Urinary bladder (tissue), 4 donors: ENCODE measurements around the gene FOXN3. TPM values are rescaled to one million over a fixed set of nuclear protein-coding genes. Genes with fewer than 3 reads are reported as not detected.

Experiments used
- DNase-seq: peaks from one replicate; pipeline ENCODE4 v3.0.0-alpha.2; 2015; ENCODE audit errors: extremely low spot score
- H3K27ac ChIP-seq: one replicate; pipeline ENCODE4 v1.5.1; 2013; ENCODE audit warnings: low read depth, mild to moderate bottlenecking, moderate library complexity
- H3K36me3 ChIP-seq: one replicate; pipeline ENCODE4 v1.6.1; 2013; ENCODE audit warnings: mild to moderate bottlenecking, moderate library complexity; ENCODE audit not compliant: insufficient read depth
- H3K4me1 ChIP-seq: one replicate; pipeline ENCODE4 v1.6.1; 2013; ENCODE audit warnings: mild to moderate bottlenecking, moderate library complexity; ENCODE audit not compliant: insufficient read depth
- H3K4me3 ChIP-seq: one replicate; pipeline ENCODE4 v1.5.1; 2013; ENCODE audit warnings: low read depth, low read length
- WGBS: extraction: QIAGEN DNeasy Blood & Tissue Kit; methylation state at CpG from one replicate; pipeline ENCODE4 v1.1.7; 2013; 5-methylcytosine and 5-hydroxymethylcytosine counted together
- polyA plus RNA-seq: library from polyadenylated mRNA; stranded (reverse); fragments of 200-250 nt; gene quantifications from one replicate; pipeline ENCODE4 v1.2.3, GENCODE V29; 2013
- total RNA-seq: library from RNA; depleted of rRNA; stranded (reverse); fragments of >200 nt; gene quantifications from one replicate; pipeline ENCODE4 v1.2.3, GENCODE V29; 2014
- donor health status: healthy with polysubstance abuse.
- donor health status: healthy.

Gene FOXN3
- total and polyA plus RNA-seq, 2 donors, result 38.5 to 64.7 TPM

GRCh38 chr14:89276424-89276975 is 140.5 kb downstream of the FOXN3 start:
- Histone ChIP-seq H3K4me1 (no peaks in the 10 kb centered on the region), H3K4me3 (no peak overlapping the region), H3K36me3 (no peaks in the 10 kb centered on the region), H3K27ac (no peak overlapping the region)
- WGBS, result 81% methylated on average over 3 of the region's 3 CpGs
- DNase-seq, result no peak

GRCh38 chr14:89270439-89271227 is 146.4 kb downstream of the FOXN3 start:
- Histone ChIP-seq H3K4me3 (no peak overlapping the region), H3K36me3 (no peaks in the 10 kb centered on the region), H3K4me1 (no peaks in the 10 kb centered on the region), H3K27ac (no peak overlapping the region)
- WGBS, result 71% methylated on average over 7 of the region's 7 CpGs
- DNase-seq, result peak; percentile 78

GRCh38 chr14:89269404-89269803 is 147.6 kb downstream of the FOXN3 start:
- WGBS, result 75% methylated on average over 6 of the region's 6 CpGs
- no peaks in the 10 kb centered on the region for H3K4me1 ChIP-seq
- H3K27ac ChIP-seq, result no peak overlapping the region

GRCh38 chr14:89268514-89268913 is 148.5 kb downstream of the FOXN3 start:
- no peak overlapping the region for H3K4me3 ChIP-seq
- H3K27ac ChIP-seq, result no peak overlapping the region
- no peaks in the 10 kb centered on the region for H3K4me1 ChIP-seq
- WGBS, result 86% methylated on average over 5 of the region's 5 CpGs
- H3K36me3 ChIP-seq, result no peaks in the 10 kb centered on the region
- DNase-seq, result no peak

More at GRCh38 chr14:89269404-89269803, 147.6 kb downstream of the FOXN3 start:
- no peak for DNase-seq
- no peak overlapping the region for H3K4me3 ChIP-seq
- H3K36me3 ChIP-seq, result no peaks in the 10 kb centered on the region

- 83% methylated on average over 5 of the region's 5 CpGs for WGBS
- DNase-seq, result no peak
- Histone ChIP-seq H3K36me3 (no peaks in the 10 kb centered on the region), H3K4me1 (no peaks in the 10 kb centered on the region), H3K4me3 (no peak overlapping the region), H3K27ac (no peak overlapping the region)
Observed at GRCh38 chr14:89267656-89268055, 149.4 kb downstream of the FOXN3 start.

- 89% methylated on average over 7 of the region's 7 CpGs for WGBS
- DNase-seq, result no peak
- Histone ChIP-seq H3K4me3 (no peak overlapping the region), H3K27ac (no peak overlapping the region), H3K36me3 (no peaks in the 10 kb centered on the region), H3K4me1 (no peaks in the 10 kb centered on the region)
Observed at GRCh38 chr14:89267163-89267562, 149.9 kb downstream of the FOXN3 start.

GRCh38 chr14:89266754-89267153 is 150.3 kb downstream of the FOXN3 start:
- DNase-seq, result no peak
- Histone ChIP-seq H3K27ac (no peak overlapping the region), H3K36me3 (no peaks in the 10 kb centered on the region), H3K4me1 (no peaks in the 10 kb centered on the region), H3K4me3 (no peak overlapping the region)
- WGBS, result 93% methylated on average over 7 of the region's 7 CpGs

- DNase-seq, result no peak
- no peak overlapping the region for H3K27ac ChIP-seq
- H3K36me3 ChIP-seq, result no peaks in the 10 kb centered on the region
- WGBS, result 89% methylated on average over 4 of the region's 4 CpGs
- no peaks in the 10 kb centered on the region for H3K4me1 ChIP-seq
- no peak overlapping the region for H3K4me3 ChIP-seq
Observed at GRCh38 chr14:89265234-89265633, 151.8 kb downstream of the FOXN3 start.

GRCh38 chr14:89264196-89264800 is 152.7 kb downstream of the FOXN3 start:
- 91% methylated on average over 6 of the region's 6 CpGs for WGBS
- Histone ChIP-seq H3K4me1 (no peaks in the 10 kb centered on the region), H3K4me3 (no peak overlapping the region), H3K27ac (no peak overlapping the region), H3K36me3 (no peaks in the 10 kb centered on the region)
- DNase-seq, result no peak

GRCh38 chr14:89262041-89262440 is 155.0 kb downstream of the FOXN3 start:
- 95% methylated on average over 4 of the region's 4 CpGs for WGBS
- no peaks in the 10 kb centered on the region for H3K4me1 ChIP-seq
- no peak overlapping the region for H3K4me3 ChIP-seq
- no peak for DNase-seq
- no peak overlapping the region for H3K27ac ChIP-seq
- no peaks in the 10 kb centered on the region for H3K36me3 ChIP-seq

- Histone ChIP-seq H3K27ac (no peak overlapping the region), H3K4me1 (no peaks in the 10 kb centered on the region), H3K36me3 (no peaks in the 10 kb centered on the region), H3K4me3 (no peak overlapping the region)
- WGBS, result 97% methylated on average over 1 of the region's 1 CpG
- no peak for DNase-seq
Observed at GRCh38 chr14:89260898-89261297, 156.1 kb downstream of the FOXN3 start.

GRCh38 chr14:89259951-89260609 is 157.0 kb downstream of the FOXN3 start:
- Histone ChIP-seq H3K4me3 (no peak overlapping the region), H3K4me1 (no peaks in the 10 kb centered on the region), H3K27ac (no peak overlapping the region), H3K36me3 (no peaks in the 10 kb centered on the region)
- no peak for DNase-seq
- WGBS, result 79% methylated on average over 15 of the region's 15 CpGs

- no peak overlapping the region for H3K4me3 ChIP-seq
- H3K36me3 ChIP-seq, result no peaks in the 10 kb centered on the region
- no peak overlapping the region for H3K27ac ChIP-seq
- 85% methylated on average over 6 of the region's 6 CpGs for WGBS
- no peak for DNase-seq
- H3K4me1 ChIP-seq, result no peaks in the 10 kb centered on the region
Observed at GRCh38 chr14:89258728-89259273, 158.2 kb downstream of the FOXN3 start.
